Measurements from ENCODE around the gene TNC.

The TNC gene

GRCh38 chr9:115004545-115004944 is 113.4 kb downstream of the TNC start:
- no peaks in the 10 kb centered on the region for H3K4me1 ChIP-seq (ENCODE audit: control insufficient read depth, insufficient read depth, low read length)
- H3K36me3 ChIP-seq (ENCODE audit: control insufficient read depth, insufficient read depth, low read length), result no peaks in the 10 kb centered on the region
- H3K4me3 ChIP-seq (ENCODE audit: low read length), result no peak overlapping the region
- no peak for DNase-seq (ENCODE audit: low read depth, low spot score)
- no peaks in the 10 kb centered on the region for H3K9me3 ChIP-seq (ENCODE audit: control insufficient read depth, insufficient read depth, low read length)
- no CpG with 5 or more reads among the region's 2 CpGs for WGBS (ENCODE audit: insufficient coverage, insufficient read length)
- 0 out of 2 replicates have a peak, but pooled peaks cover 3% of the 10 kb centered on the region for H3K27me3 ChIP-seq (ENCODE audit: control insufficient read depth, insufficient read depth, low read length)
- H3K27ac ChIP-seq (ENCODE audit: low read length), result no peak overlapping the region

- 0 out of 2 replicates have a peak, but pooled peaks cover 3% of the 10 kb centered on the region for H3K27me3 ChIP-seq (ENCODE audit: control insufficient read depth, insufficient read depth, low read length)
- WGBS (ENCODE audit: insufficient coverage, insufficient read length), result no CpG with 5 or more reads among the region's 8 CpGs
- no peaks in the 10 kb centered on the region for H3K36me3 ChIP-seq (ENCODE audit: control insufficient read depth, insufficient read depth, low read length)
- H3K4me3 ChIP-seq (ENCODE audit: low read length), result no peak overlapping the region
- no peak for DNase-seq (ENCODE audit: low read depth, low spot score)
- H3K27ac ChIP-seq (ENCODE audit: low read length), result no peak overlapping the region
- no peaks in the 10 kb centered on the region for H3K4me1 ChIP-seq (ENCODE audit: control insufficient read depth, insufficient read depth, low read length)
- H3K9me3 ChIP-seq (ENCODE audit: control insufficient read depth, insufficient read depth, low read length), result no peaks in the 10 kb centered on the region
Measured at GRCh38 chr9:115002371-115003120, 115.4 kb downstream of the TNC start.

- Histone ChIP-seq H3K4me1 (ENCODE audit: control insufficient read depth, insufficient read depth, low read length) (no peaks in the 10 kb centered on the region), H3K27ac (ENCODE audit: low read length) (no peak overlapping the region), H3K36me3 (ENCODE audit: control insufficient read depth, insufficient read depth, low read length) (no peaks in the 10 kb centered on the region), H3K9me3 (ENCODE audit: control insufficient read depth, insufficient read depth, low read length) (no peaks in the 10 kb centered on the region), H3K27me3 (ENCODE audit: control insufficient read depth, insufficient read depth, low read length) (no peaks in the 10 kb centered on the region), H3K4me3 (ENCODE audit: low read length) (no peak overlapping the region)
- DNase-seq (ENCODE audit: low read depth, low spot score), result no peak
- no CpG with 5 or more reads among the region's 7 CpGs for WGBS (ENCODE audit: insufficient coverage, insufficient read length)
Measured at GRCh38 chr9:115000217-115000639, 117.7 kb downstream of the TNC start.

GRCh38 chr9:114998326-114998725 is 119.6 kb downstream of the TNC start:
- Histone ChIP-seq H3K9me3 (ENCODE audit: control insufficient read depth, insufficient read depth, low read length) (no peaks in the 10 kb centered on the region), H3K27me3 (ENCODE audit: control insufficient read depth, insufficient read depth, low read length) (no peaks in the 10 kb centered on the region), H3K4me3 (ENCODE audit: low read length) (no peak overlapping the region), H3K4me1 (ENCODE audit: control insufficient read depth, insufficient read depth, low read length) (no peaks in the 10 kb centered on the region), H3K27ac (ENCODE audit: low read length) (no peak overlapping the region), H3K36me3 (ENCODE audit: control insufficient read depth, insufficient read depth, low read length) (no peaks in the 10 kb centered on the region)
- no peak for DNase-seq (ENCODE audit: low read depth, low spot score)
- WGBS (ENCODE audit: insufficient coverage, insufficient read length), result no CpG with 5 or more reads among the region's 2 CpGs

GRCh38 chr9:114995681-114996221 is 122.2 kb downstream of the TNC start:
- no peak for DNase-seq (ENCODE audit: low read depth, low spot score)
- no peaks in the 10 kb centered on the region for H3K4me1 ChIP-seq (ENCODE audit: control insufficient read depth, insufficient read depth, low read length)
- H3K4me3 ChIP-seq (ENCODE audit: low read length), result no peak overlapping the region
- no peak overlapping the region for H3K27ac ChIP-seq (ENCODE audit: low read length)
- H3K27me3 ChIP-seq (ENCODE audit: control insufficient read depth, insufficient read depth, low read length), result no peaks in the 10 kb centered on the region
- no CpG with 5 or more reads among the region's 10 CpGs for WGBS (ENCODE audit: insufficient coverage, insufficient read length)
- no peaks in the 10 kb centered on the region for H3K9me3 ChIP-seq (ENCODE audit: control insufficient read depth, insufficient read depth, low read length)
- H3K36me3 ChIP-seq (ENCODE audit: control insufficient read depth, insufficient read depth, low read length), result no peaks in the 10 kb centered on the region

- no peak for DNase-seq (ENCODE audit: low read depth, low spot score)
- no peaks in the 10 kb centered on the region for H3K4me1 ChIP-seq (ENCODE audit: control insufficient read depth, insufficient read depth, low read length)
- no peak overlapping the region for H3K4me3 ChIP-seq (ENCODE audit: low read length)
- no peak overlapping the region for H3K27ac ChIP-seq (ENCODE audit: low read length)
- H3K9me3 ChIP-seq (ENCODE audit: control insufficient read depth, insufficient read depth, low read length), result no peaks in the 10 kb centered on the region
- no peaks in the 10 kb centered on the region for H3K27me3 ChIP-seq (ENCODE audit: control insufficient read depth, insufficient read depth, low read length)
- no peaks in the 10 kb centered on the region for H3K36me3 ChIP-seq (ENCODE audit: control insufficient read depth, insufficient read depth, low read length)
Measured at GRCh38 chr9:114994768-114995167, 123.2 kb downstream of the TNC start.

GRCh38 chr9:114991861-114992260 is 126.1 kb downstream of the TNC start:
- Histone ChIP-seq H3K36me3 (ENCODE audit: control insufficient read depth, insufficient read depth, low read length) (no peaks in the 10 kb centered on the region), H3K27me3 (ENCODE audit: control insufficient read depth, insufficient read depth, low read length) (no peaks in the 10 kb centered on the region), H3K27ac (ENCODE audit: low read length) (no peak overlapping the region), H3K9me3 (ENCODE audit: control insufficient read depth, insufficient read depth, low read length) (no peaks in the 10 kb centered on the region), H3K4me1 (ENCODE audit: control insufficient read depth, insufficient read depth, low read length) (no peaks in the 10 kb centered on the region), H3K4me3 (ENCODE audit: low read length) (no peak overlapping the region)
- DNase-seq (ENCODE audit: low read depth, low spot score), result no peak
- no CpG with 5 or more reads among the region's 7 CpGs for WGBS (ENCODE audit: insufficient coverage, insufficient read length)

GRCh38 chr9:114990901-114991300 is 127.1 kb downstream of the TNC start:
- H3K36me3 ChIP-seq (ENCODE audit: control insufficient read depth, insufficient read depth, low read length), result no peaks in the 10 kb centered on the region
- H3K9me3 ChIP-seq (ENCODE audit: control insufficient read depth, insufficient read depth, low read length), result no peaks in the 10 kb centered on the region
- no peak overlapping the region for H3K4me3 ChIP-seq (ENCODE audit: low read length)
- H3K27me3 ChIP-seq (ENCODE audit: control insufficient read depth, insufficient read depth, low read length), result no peaks in the 10 kb centered on the region
- no peaks in the 10 kb centered on the region for H3K4me1 ChIP-seq (ENCODE audit: control insufficient read depth, insufficient read depth, low read length)
- DNase-seq (ENCODE audit: low read depth, low spot score), result no peak
- no peak overlapping the region for H3K27ac ChIP-seq (ENCODE audit: low read length)
- WGBS (ENCODE audit: insufficient coverage, insufficient read length), result no CpG with 5 or more reads among the region's 6 CpGs

GRCh38 chr9:114989600-114990410 is 128.2 kb downstream of the TNC start:
- Histone ChIP-seq H3K4me1 (ENCODE audit: control insufficient read depth, insufficient read depth, low read length) (no peaks in the 10 kb centered on the region), H3K4me3 (ENCODE audit: low read length) (no peak overlapping the region), H3K36me3 (ENCODE audit: control insufficient read depth, insufficient read depth, low read length) (no peaks in the 10 kb centered on the region), H3K9me3 (ENCODE audit: control insufficient read depth, insufficient read depth, low read length) (no peaks in the 10 kb centered on the region), H3K27me3 (ENCODE audit: control insufficient read depth, insufficient read depth, low read length) (no peaks in the 10 kb centered on the region), H3K27ac (ENCODE audit: low read length) (no peak overlapping the region)
- WGBS (ENCODE audit: insufficient coverage, insufficient read length), result no CpG with 5 or more reads among the region's 4 CpGs
- DNase-seq (ENCODE audit: low read depth, low spot score), result no peak

- no peaks in the 10 kb centered on the region for H3K9me3 ChIP-seq (ENCODE audit: control insufficient read depth, insufficient read depth, low read length)
- H3K27me3 ChIP-seq (ENCODE audit: control insufficient read depth, insufficient read depth, low read length), result no peaks in the 10 kb centered on the region
- H3K36me3 ChIP-seq (ENCODE audit: control insufficient read depth, insufficient read depth, low read length), result no peaks in the 10 kb centered on the region
- no peak overlapping the region for H3K4me3 ChIP-seq (ENCODE audit: low read length)
- H3K4me1 ChIP-seq (ENCODE audit: control insufficient read depth, insufficient read depth, low read length), result no peaks in the 10 kb centered on the region
- H3K27ac ChIP-seq (ENCODE audit: low read length), result no peak overlapping the region
- no CpG with 5 or more reads among the region's 8 CpGs for WGBS (ENCODE audit: insufficient coverage, insufficient read length)
- no peak for DNase-seq (ENCODE audit: low read depth, low spot score)
Measured at GRCh38 chr9:114988962-114989599, 128.9 kb downstream of the TNC start.

All from iPS DF 6.9 (cell line).